HEK293 (cell line): ENCODE data around the gene PKNOX1.
"Not testable (repeated sequence)": the region's sequence is repeated elsewhere in the genome, so short reads cannot be mapped to it uniquely, and the experiment has no call there.

Source experiments
- HOXC10 ChIP-seq: sonication (generic); formaldehyde crosslinking; IDR thresholded peaks from 2 replicates; pipeline ENCODE4 v1.8.1; 2023; ENCODE audit warnings: mild to moderate bottlenecking, missing genetic modification reagents
- ZFP41 ChIP-seq: fragments of 450-650 bp; formaldehyde crosslinking; IDR thresholded peaks from 2 replicates; pipeline ENCODE4 v1.5.1; 2016; ENCODE audit warnings: missing biosample characterization, missing genetic modification characterization, borderline replicate concordance
- ZNF16 ChIP-seq: fragments of 450-650 bp; formaldehyde crosslinking; IDR thresholded peaks from 2 replicates; pipeline ENCODE4 v1.5.1; 2016; ENCODE audit warnings: low read depth, missing biosample characterization, missing genetic modification characterization
- ZNF184 ChIP-seq: fragments of 450-650 bp; IDR thresholded peaks from 2 replicates; pipeline ENCODE4 v1.5.1; 2018; ENCODE audit warnings: missing biosample characterization, mild to moderate bottlenecking, missing genetic modification characterization
- ZNF214 ChIP-seq: fragments of 450-650 bp; formaldehyde crosslinking; IDR thresholded peaks from 2 replicates; pipeline ENCODE4 v1.5.1; 2017; ENCODE audit warnings: missing biosample characterization, mild to moderate bottlenecking, missing genetic modification characterization, borderline replicate concordance
- ZNF274 ChIP-seq, 2 experiments: fragments of 200-500 bp in 1 of 2; fragments of 450-650 bp in 1 of 2; sonication (Bioruptor generic) in 1 of 2; formaldehyde crosslinking in 1 of 2; IDR thresholded peaks; 2 replicates each; pipeline versions ENCODE4 v1.5.1 to v1.6.1; 2014 to 2016; ENCODE audit warnings: borderline replicate concordance in 1 of 2, inconsistent platforms in 1 of 2, low read length in 1 of 2, missing biosample characterization in 1 of 2, missing genetic modification characterization in 1 of 2
- ZNF561 ChIP-seq: fragments of 450-650 bp; IDR thresholded peaks from 2 replicates; pipeline ENCODE4 v1.5.1; 2018; ENCODE audit warnings: missing biosample characterization, missing genetic modification characterization, borderline replicate concordance
- ZNF658 ChIP-seq: fragments of 450-650 bp; formaldehyde crosslinking; IDR thresholded peaks from 2 replicates; pipeline ENCODE4; 2016; ENCODE audit warnings: missing biosample characterization, missing genetic modification characterization
- ZSCAN30 ChIP-seq: fragments of 450-650 bp; IDR thresholded peaks from 2 replicates; pipeline ENCODE4 v1.5.1; 2018; ENCODE audit warnings: missing biosample characterization, mild to moderate bottlenecking, missing genetic modification characterization, moderate library complexity
- TF ChIP-seq, protein P1 (sequence below): fragments of 450-650 bp; formaldehyde crosslinking; IDR thresholded peaks from 2 replicates; pipeline ENCODE4 v1.5.1; 2016; ENCODE audit warnings: missing biosample characterization, missing genetic modification characterization
- TF ChIP-seq, protein P2 (sequence below): fragments of 450-650 bp; formaldehyde crosslinking; IDR thresholded peaks from 2 replicates; pipeline ENCODE4 v1.5.1; 2016; ENCODE audit warnings: missing biosample characterization, missing genetic modification characterization

- not testable (repeated sequence) for TF ChIP-seq ZNF561 (tag by site-specific recombination); ZFP41; ZNF214; ZSCAN30; ZNF658; ZNF274 (IDR thresholded peaks at IDR 0.05; ENCODE audit: low read length); ZNF274 (tag by site-specific recombination; IDR thresholded peaks at IDR 0.05; ENCODE audit: borderline replicate concordance); ZNF16 (tag by site-specific recombination); HOXC10 (CRISPR knock-in tag); ZNF184
- TF ChIP-seq, protein P1, sequence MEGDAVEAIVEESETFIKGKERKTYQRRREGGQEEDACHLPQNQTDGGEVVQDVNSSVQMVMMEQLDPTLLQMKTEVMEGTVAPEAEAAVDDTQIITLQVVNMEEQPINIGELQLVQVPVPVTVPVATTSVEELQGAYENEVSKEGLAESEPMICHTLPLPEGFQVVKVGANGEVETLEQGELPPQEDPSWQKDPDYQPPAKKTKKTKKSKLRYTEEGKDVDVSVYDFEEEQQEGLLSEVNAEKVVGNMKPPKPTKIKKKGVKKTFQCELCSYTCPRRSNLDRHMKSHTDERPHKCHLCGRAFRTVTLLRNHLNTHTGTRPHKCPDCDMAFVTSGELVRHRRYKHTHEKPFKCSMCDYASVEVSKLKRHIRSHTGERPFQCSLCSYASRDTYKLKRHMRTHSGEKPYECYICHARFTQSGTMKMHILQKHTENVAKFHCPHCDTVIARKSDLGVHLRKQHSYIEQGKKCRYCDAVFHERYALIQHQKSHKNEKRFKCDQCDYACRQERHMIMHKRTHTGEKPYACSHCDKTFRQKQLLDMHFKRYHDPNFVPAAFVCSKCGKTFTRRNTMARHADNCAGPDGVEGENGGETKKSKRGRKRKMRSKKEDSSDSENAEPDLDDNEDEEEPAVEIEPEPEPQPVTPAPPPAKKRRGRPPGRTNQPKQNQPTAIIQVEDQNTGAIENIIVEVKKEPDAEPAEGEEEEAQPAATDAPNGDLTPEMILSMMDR (tag by site-specific recombination) = not testable (repeated sequence)
- TF ChIP-seq, protein P2, sequence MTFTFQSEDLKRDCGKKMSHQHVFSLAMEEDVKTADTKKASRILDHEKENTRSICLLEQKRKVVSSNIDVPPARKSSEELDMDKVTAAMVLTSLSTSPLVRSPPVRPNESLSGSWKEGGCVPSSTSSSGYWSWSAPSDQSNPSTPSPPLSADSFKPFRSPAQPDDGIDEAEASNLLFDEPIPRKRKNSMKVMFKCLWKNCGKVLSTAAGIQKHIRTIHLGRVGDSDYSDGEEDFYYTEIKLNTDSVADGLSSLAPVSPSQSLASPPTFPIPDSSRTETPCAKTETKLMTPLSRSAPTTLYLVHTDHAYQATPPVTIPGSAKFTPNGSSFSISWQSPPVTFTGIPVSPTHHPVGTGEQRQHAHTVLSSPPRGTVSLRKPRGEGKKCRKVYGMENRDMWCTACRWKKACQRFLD = not testable (repeated sequence)
Observed at GRCh38 chr21:43036889-43037288, 62.5 kb downstream of the PKNOX1 start.
